SH-SY5Y (cell line): ENCODE data around the gene ARL2.

Source experiments
- GATA2 ChIP-seq: IDR thresholded peaks from 2 replicates; pipeline ENCODE4 v1.6.1; 2011; ENCODE audit warnings: mild to moderate bottlenecking, low read depth, low read length
- GATA3 ChIP-seq: IDR thresholded peaks from 2 replicates; pipeline ENCODE4 v1.6.1; 2011; ENCODE audit warnings: low read depth, mild to moderate bottlenecking, low read length, moderate library complexity

- TF ChIP-seq GATA2 (no peak), GATA3 (no peak)
Measured at GRCh38 chr11:65042891-65043290, 28.9 kb downstream of the ARL2 start.
